Keratinocyte (primary cell): ENCODE data around the gene C11orf58.

ENCODE experiments used
- CTCF ChIP-seq, 3 experiments: IDR thresholded peaks in 1 of 3; conservative IDR thresholded peaks in 1 of 3; optimal IDR thresholded peaks in 1 of 3; 2 replicates in 2 of 3; 3 replicates in 1 of 3; pipeline versions ENCODE3 to v1.5.1; 2011; ENCODE audit warnings: low read length in 3 of 3, mild to moderate bottlenecking in 3 of 3, moderate library complexity in 2 of 3, control low read depth in 1 of 3, inconsistent platforms in 1 of 3; ENCODE audit not compliant: insufficient read depth in 2 of 3; ENCODE audit errors: extremely low read depth in 1 of 3
- EZH2 ChIP-seq: IDR thresholded peaks from one replicate; pipeline ENCODE4 v1.6.1; 2012; ENCODE audit warnings: inconsistent platforms, mild to moderate bottlenecking, low read length, moderate library complexity

GRCh38 chr11:16758382-16759024, 20.1 kb downstream of the C11orf58 start:
- no peak for TF ChIP-seq EZH2
- no peak for TF ChIP-seq CTCF (optimal IDR thresholded peaks at IDR 0.05 in 1 of 3, IDR thresholded peaks at IDR 0.05 in 1 of 3, conservative IDR thresholded peaks at IDR 0.05 in 1 of 3; ENCODE audit: extremely low read depth in 1 of 3, insufficient read depth in 2 of 3, low read length in 3 of 3)
